ENCODE measurements around the gene NCAM2.

Gene NCAM2

DNA sequence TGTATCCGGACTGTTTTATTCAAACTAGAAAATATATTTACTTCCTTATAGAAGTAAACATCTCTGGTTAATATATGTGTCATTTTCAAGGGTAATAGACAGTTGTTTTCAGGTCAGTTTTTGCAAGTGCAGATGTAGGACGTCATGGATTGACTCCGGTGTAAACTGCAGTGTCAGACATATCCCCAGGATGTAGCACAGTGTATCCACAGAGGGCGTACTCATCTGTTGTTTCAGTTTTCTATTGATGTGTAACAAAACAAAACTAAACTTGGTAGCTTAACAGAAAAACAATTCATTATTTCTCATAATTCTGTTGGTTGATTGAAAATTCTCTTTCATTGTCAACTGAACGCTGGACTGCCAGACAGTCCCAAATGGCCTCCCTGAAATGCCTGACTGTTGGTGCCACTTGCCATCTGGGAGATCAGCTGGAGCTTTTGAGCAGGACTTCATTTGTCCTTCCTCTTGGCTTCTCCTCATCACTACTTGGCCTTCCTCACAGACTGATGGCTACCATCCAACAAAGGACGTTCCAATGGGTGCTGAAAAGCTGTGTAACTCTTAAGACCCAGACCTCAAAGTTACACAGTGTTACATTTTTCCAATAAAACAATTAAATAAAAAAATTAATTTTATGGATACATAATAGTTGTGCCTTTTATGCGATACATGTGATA, 181.6 kb downstream of the NCAM2 start:
- no peak for DNase-seq

DNA sequence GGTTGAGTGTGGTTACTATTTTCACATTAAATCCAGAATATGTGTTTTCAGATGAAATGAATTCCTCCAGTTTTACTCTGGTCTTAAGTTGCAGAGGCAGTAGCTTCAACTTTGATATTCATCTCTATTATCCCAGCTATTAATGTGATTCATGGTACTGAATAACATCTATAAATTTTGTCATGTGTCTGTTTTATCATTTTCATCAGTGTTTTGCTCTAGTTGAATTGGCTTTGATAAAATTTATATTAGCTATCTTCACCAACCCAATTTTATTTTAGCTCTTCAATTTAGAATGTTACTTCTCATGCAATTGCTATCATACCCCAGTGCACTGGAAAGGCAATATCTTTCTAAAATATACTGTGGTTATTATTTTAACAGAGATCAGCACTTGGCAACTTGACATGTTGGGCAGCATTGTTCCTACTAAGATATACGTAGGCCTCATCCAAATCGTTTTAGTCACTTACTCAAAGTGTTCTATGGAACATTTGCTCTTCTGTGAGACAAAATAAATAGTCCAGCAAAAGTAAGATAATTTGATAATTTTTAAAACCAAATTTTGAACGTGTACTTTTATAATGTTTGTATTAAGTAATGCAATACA, 184.3 kb downstream of the NCAM2 start:
- no peak for DNase-seq

DNA sequence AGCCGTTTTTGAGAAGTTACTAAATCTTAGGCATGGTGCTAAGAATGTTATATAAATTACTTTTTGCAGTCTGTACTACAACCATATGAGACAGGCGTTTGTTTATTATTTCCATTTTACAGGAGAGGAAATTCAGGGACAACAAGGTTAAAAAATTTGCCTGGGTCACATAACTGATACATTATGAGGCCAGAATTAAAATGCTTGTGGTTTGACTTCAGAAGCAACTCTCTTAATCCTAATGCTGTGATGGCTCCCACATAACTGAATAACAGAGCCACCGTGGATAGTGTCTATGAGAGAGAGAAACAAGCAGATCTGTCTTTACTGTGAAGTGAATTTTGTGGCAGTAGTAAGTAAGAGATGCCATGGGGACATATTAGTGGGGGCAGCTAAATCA, 184.9 kb downstream of the NCAM2 start:
- no peak for DNase-seq

- DNase-seq, result no peak
These were observed 186.7 kb downstream of the NCAM2 start for GRCh38 chr21:21184771-21185528.

DNA sequence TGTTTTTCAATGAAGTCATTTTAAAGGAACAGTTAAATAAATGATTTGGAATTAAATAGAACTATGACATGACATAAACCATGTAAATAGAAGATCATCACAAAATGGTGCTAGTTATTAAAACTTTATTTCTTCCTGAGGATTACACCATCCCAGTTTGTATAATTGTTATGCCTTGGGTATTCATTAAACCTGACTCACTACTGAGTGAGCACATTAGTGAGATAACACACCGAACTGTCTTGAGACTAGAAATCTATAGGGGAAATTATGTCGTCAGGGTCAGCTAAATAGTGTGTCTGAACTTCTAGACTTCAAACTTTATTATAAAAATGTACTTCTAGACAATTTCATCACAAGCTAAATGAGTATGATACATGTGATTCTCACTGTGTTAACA, 189.4 kb downstream of the NCAM2 start:
- no peak for DNase-seq

DNA sequence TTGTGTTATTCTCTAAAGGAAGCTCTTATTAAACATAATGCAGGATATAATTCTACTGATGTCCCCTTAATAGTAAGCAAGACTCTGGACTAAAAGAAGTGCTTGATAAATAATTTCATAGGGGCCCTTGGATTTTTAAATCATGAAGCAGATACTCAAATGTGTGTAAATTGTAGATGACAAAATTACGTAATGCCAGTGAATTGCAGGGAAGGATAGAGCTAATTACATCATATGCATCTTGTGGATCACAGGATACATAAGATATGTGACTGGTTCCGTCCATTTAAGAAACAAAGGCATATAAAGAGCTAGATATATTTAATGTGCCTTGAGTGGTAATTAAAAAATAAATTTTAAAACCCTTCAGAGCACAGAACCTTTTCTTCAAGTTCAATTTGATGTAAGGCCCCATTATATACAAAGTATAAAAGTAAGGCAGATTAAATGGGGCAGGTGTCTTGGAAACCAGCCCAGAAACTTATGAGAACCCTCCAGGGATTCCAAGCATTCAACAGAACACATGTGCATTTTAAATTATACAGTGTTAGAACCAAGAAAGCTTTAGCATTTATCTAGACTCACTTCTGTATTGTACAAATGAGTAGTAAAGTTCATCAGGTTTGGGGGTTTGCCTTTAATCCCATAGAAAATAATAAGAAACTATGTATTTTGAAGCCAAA, 190.4 kb downstream of the NCAM2 start:
- no peak for DNase-seq

- no peak for DNase-seq
These were observed 197.3 kb downstream of the NCAM2 start for GRCh38 chr21:21195417-21195943.

- no peak for DNase-seq
These were observed 197.9 kb downstream of the NCAM2 start for GRCh38 chr21:21196087-21196486.

GRCh38 chr21:21196848-21197247, 198.6 kb downstream of the NCAM2 start:
- DNase-seq, result no peak

DNA sequence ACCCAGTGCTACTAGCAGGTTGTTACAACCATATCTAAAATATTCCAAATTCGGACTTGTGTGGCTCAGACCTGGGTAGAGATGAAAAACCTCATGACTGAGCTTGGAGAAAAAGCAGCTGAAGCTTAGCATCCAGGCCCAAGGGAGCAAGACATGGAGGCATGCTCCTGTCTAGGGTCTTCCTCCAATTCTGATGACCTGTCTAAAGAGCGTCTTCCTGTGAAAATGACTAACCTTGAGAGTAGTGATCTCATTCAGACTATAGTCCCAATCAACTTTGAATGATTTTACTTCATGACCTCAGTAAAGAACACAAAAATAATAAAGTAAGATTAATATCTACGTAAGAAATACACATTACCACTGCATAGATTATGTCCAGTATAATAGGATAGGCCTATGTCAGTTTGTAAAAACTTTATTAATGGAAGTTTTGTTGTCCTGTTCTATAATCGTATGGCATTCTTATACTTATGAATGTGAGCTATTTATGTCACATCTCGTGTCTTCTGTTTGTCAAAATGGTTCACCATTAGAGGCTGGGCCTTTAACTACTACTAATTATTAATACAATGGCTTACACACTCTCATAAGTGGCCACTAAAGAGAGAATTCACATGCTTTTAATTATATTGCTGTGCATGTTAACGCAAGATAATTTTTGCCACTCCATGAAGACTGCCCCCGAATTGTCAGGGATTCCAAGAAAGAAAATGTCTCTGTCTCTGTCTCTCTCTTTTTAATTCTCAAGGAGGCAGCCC, 201.3 kb downstream of the NCAM2 start:
- no peak for DNase-seq

DNA sequence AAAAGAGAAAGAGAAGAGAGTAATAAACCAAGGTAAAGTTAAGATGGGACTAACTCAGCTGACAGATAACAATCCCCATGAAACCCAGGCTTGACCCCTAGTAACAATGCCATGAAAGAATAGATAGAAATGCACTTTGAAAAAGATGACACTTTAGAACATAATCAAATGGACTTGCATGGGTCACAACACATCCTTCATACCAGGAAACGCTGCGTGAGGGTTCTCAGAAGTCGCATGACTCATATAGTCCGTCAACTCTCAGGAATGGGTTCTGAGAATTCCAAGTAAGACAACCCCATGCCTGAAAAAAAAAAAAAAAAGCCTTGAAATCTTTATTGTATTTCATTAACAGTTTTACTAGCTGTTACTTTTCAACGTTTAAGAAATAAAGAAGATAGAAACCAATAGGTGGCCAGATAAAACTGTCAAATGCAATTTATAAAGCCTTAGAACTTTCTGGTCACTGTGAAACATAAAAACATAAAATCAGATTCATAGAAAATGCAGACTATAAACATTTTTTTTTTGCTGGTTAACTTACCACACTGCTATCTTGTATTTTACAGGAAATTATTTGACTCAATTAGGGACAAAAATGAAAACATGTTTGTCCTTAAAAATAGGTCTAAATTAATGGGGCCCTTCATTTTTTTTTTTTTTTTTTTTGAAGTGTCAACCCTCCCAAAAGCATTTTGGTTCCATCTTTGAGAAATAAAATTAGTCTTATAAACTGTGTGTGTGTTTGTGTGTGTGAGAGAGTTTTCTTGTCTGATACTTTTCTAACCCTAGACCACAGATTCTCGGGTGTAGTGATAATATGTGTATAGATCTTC, 202.1 kb downstream of the NCAM2 start:
- no peak for DNase-seq

- DNase-seq, result no peak
These were observed 202.9 kb downstream of the NCAM2 start for GRCh38 chr21:21200939-21201615.

GRCh38 chr21:21203822-21204339, 205.7 kb downstream of the NCAM2 start:
- no peak for DNase-seq

GRCh38 chr21:21204366-21204996, 206.3 kb downstream of the NCAM2 start:
- no peak for DNase-seq

- no peak for DNase-seq
These were observed 207.4 kb downstream of the NCAM2 start for GRCh38 chr21:21205604-21206003.

- DNase-seq, result no peak
These were observed 212.3 kb downstream of the NCAM2 start for GRCh38 chr21:21210552-21210951.

DNA sequence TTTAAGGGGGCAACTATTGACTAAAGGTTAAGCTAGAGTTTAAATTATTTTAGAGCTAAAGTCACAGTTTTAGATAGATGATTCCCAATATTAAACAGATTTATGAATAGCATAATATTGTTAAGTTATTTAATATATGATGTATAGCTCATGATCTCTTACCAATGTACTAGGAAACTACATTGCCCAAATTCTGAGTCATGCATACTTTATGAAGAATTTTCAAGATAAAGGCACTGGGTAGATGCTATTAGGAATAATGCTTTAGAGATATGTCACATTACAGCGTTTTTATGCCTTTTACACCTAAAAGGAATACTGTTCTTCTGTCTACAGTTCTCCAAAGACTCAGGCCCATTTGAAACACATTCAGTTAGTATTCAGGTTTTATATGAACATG, 215.1 kb downstream of the NCAM2 start:
- no peak for DNase-seq

- DNase-seq, result no peak
These were observed 217.8 kb downstream of the NCAM2 start for GRCh38 chr21:21216047-21216446.

- DNase-seq, result no peak
These were observed 228.3 kb downstream of the NCAM2 start for GRCh38 chr21:21226472-21226871.

- DNase-seq, result no peak
These were observed 232.5 kb downstream of the NCAM2 start for GRCh38 chr21:21230672-21231071.

Measured in GDM1 (cell line).